Osteocyte (in vitro differentiated cells): ENCODE data around the gene RARG. TPM values are rescaled to one million over a fixed set of nuclear protein-coding genes. Genes with fewer than 3 reads are reported as not detected.

Experiments
- DNase-seq: peaks from one replicate; pipeline ENCODE4 v3.0.0; 2021; ENCODE audit warnings: mixed read lengths; ENCODE audit not compliant: unreplicated experiment; ENCODE audit errors: extremely low spot score
- H3K27ac Mint-ChIP-seq: one replicate; pipeline ENCODE4 v1.8.0; 2021; ENCODE audit warnings: mild to moderate bottlenecking, mixed read lengths; ENCODE audit not compliant: unreplicated experiment
- H3K27me3 Mint-ChIP-seq: one replicate; pipeline ENCODE4 v1.8.0; 2021; ENCODE audit warnings: mixed read lengths; ENCODE audit not compliant: unreplicated experiment
- H3K36me3 Mint-ChIP-seq: one replicate; pipeline ENCODE4 v1.8.0; 2021; ENCODE audit warnings: mixed read lengths; ENCODE audit not compliant: unreplicated experiment
- H3K4me1 Mint-ChIP-seq: one replicate; pipeline ENCODE4 v1.8.0; 2021; ENCODE audit warnings: mixed read lengths; ENCODE audit not compliant: unreplicated experiment
- H3K4me3 Mint-ChIP-seq: one replicate; pipeline ENCODE4 v1.8.0; 2021; ENCODE audit warnings: mild to moderate bottlenecking, moderate library complexity, mixed read lengths; ENCODE audit not compliant: unreplicated experiment
- H3K9me3 Mint-ChIP-seq: one replicate; pipeline ENCODE4 v1.8.0; 2021; ENCODE audit warnings: mixed read lengths; ENCODE audit not compliant: unreplicated experiment
- CTCF ChIP-seq: fragments of 200-600 bp; sonication (generic); IDR thresholded peaks from 2 replicates; pipeline ENCODE4 v1.5.0; 2021; ENCODE audit warnings: antibody characterized with exemption, mild to moderate bottlenecking, moderate library complexity
- total RNA-seq: library from RNA; stranded (reverse); gene quantifications from 2 replicates; pipeline ENCODE4 v1.2.1, GENCODE V29; 2021

Gene RARG
- total RNA-seq, 1 donor from 2014 or later = 31.6 TPM

DNA sequence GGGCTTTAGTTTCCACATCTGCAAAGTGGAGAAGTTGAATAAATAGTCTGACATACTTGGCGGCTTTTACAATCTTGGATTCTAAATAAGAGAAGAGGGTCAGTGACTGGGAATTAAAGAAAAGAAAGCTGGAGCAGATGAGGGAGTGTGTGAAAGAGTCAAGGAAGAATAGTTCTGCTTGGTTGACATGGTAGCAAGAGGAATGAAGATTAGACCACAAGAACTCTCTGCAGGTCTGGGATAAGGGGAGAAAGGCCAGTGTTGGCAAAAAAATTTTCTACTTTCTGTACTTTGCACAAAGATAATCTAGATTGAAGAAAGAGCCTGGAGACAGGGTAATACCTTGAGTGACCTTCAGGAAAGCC, 30.9 kb downstream of the RARG start:
- Mint-ChIP-seq H3K27ac (no peak overlapping the region), H3K4me1 (peaks cover 11% of the 10 kb centered on the region), H3K36me3 (no peaks in the 10 kb centered on the region), H3K9me3 (no peaks in the 10 kb centered on the region), H3K27me3 (peaks cover 4% of the 10 kb centered on the region), H3K4me3 (no peak overlapping the region)
- TF ChIP-seq CTCF = no peak
- DNase-seq = no peak

GRCh38 chr12:53200458-53201176, 31.4 kb downstream of the RARG start:
- TF ChIP-seq CTCF = no peak
- peaks cover 5% of the 10 kb centered on the region for H3K4me1 Mint-ChIP-seq
- H3K27ac Mint-ChIP-seq = no peak overlapping the region
- no peaks in the 10 kb centered on the region for H3K36me3 Mint-ChIP-seq
- H3K9me3 Mint-ChIP-seq = no peaks in the 10 kb centered on the region
- peaks cover 4% of the 10 kb centered on the region for H3K27me3 Mint-ChIP-seq
- no peak for DNase-seq
- H3K4me3 Mint-ChIP-seq = no peak overlapping the region

DNA sequence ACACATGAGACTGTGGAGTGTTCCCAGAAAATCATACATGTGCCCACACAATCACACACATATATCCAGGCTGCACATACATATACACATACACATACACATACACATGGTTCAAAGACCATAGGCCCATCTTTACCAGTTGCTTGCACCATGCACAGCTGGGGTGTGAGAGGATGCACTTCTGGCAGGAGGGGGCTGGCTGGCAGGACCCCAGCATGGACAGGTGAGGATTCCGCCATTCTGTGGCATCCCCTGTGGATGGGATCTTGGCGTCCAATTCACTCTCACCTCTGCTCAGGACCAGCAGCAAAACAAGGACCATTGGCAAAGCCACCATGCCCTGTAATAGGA, 31.9 kb downstream of the RARG start:
- H3K27ac Mint-ChIP-seq = no peak overlapping the region
- no peaks in the 10 kb centered on the region for H3K9me3 Mint-ChIP-seq
- no peak for DNase-seq
- H3K27me3 Mint-ChIP-seq = peaks cover 4% of the 10 kb centered on the region
- H3K36me3 Mint-ChIP-seq = no peaks in the 10 kb centered on the region
- peaks cover under 1% of the 10 kb centered on the region for H3K4me1 Mint-ChIP-seq
- no peak for TF ChIP-seq CTCF
- no peak overlapping the region for H3K4me3 Mint-ChIP-seq

- Mint-ChIP-seq H3K4me1 (no peaks in the 10 kb centered on the region), H3K27ac (no peak overlapping the region), H3K36me3 (no peaks in the 10 kb centered on the region), H3K4me3 (no peak overlapping the region), H3K27me3 (peaks cover 4% of the 10 kb centered on the region), H3K9me3 (no peaks in the 10 kb centered on the region)
- no peak for TF ChIP-seq CTCF
- DNase-seq = no peak
Observed at GRCh38 chr12:53199700-53200099, 32.3 kb downstream of the RARG start.

GRCh38 chr12:53198486-53199110, 33.4 kb downstream of the RARG start:
- H3K4me3 Mint-ChIP-seq = no peak overlapping the region

More at GRCh38 chr12:53198486-53199110, 33.4 kb downstream of the RARG start:
- TF ChIP-seq CTCF = no peak
- H3K4me1 Mint-ChIP-seq = no peaks in the 10 kb centered on the region
- no peak for DNase-seq
- H3K27ac Mint-ChIP-seq = no peak overlapping the region
- H3K9me3 Mint-ChIP-seq = no peaks in the 10 kb centered on the region
- H3K36me3 Mint-ChIP-seq = no peaks in the 10 kb centered on the region
- peaks cover 4% of the 10 kb centered on the region for H3K27me3 Mint-ChIP-seq
